Loucy (cell line): ENCODE data around the gene LMNTD2.

Source experiments
- EZH2phosphoT487 ChIP-seq: fragments of 200-600 bp; IDR thresholded peaks from 2 replicates; pipeline ENCODE4 v1.6.1; 2018; ENCODE audit warnings: antibody characterized with exemption, mild to moderate bottlenecking, moderate library complexity, borderline replicate concordance
- TF ChIP-seq, protein P1 (sequence below): fragments of 200-600 bp; sonication (generic); conservative IDR thresholded peaks from 2 replicates; pipeline ENCODE4 v1.5.1; 2014; ENCODE audit warnings: mild to moderate bottlenecking, antibody characterized with exemption, low read length

- TF ChIP-seq, protein P1, sequence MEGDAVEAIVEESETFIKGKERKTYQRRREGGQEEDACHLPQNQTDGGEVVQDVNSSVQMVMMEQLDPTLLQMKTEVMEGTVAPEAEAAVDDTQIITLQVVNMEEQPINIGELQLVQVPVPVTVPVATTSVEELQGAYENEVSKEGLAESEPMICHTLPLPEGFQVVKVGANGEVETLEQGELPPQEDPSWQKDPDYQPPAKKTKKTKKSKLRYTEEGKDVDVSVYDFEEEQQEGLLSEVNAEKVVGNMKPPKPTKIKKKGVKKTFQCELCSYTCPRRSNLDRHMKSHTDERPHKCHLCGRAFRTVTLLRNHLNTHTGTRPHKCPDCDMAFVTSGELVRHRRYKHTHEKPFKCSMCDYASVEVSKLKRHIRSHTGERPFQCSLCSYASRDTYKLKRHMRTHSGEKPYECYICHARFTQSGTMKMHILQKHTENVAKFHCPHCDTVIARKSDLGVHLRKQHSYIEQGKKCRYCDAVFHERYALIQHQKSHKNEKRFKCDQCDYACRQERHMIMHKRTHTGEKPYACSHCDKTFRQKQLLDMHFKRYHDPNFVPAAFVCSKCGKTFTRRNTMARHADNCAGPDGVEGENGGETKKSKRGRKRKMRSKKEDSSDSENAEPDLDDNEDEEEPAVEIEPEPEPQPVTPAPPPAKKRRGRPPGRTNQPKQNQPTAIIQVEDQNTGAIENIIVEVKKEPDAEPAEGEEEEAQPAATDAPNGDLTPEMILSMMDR: no peak
- TF ChIP-seq EZH2phosphoT487: no peak
Observed at GRCh38 chr11:607971-608659, 47.6 kb upstream of the LMNTD2 start.
